ENCODE measurements around the gene HTR3A.

GRCh38 chr11:113932788-113933187 is 42.1 kb upstream of the HTR3A start:
- TF ChIP-seq POLR2A (IDR thresholded peaks at IDR 0.05) (no peak), CTCF (IDR thresholded peaks at IDR 0.05) (no peak)
